ENCODE results near the gene CYFIP1. TPM values are rescaled to one million over a fixed set of nuclear protein-coding genes. Genes with fewer than 3 reads are reported as not detected.

CYFIP1 gene
- total RNA-seq, 1 donor from 2014 or later = 16.4 TPM

DNA sequence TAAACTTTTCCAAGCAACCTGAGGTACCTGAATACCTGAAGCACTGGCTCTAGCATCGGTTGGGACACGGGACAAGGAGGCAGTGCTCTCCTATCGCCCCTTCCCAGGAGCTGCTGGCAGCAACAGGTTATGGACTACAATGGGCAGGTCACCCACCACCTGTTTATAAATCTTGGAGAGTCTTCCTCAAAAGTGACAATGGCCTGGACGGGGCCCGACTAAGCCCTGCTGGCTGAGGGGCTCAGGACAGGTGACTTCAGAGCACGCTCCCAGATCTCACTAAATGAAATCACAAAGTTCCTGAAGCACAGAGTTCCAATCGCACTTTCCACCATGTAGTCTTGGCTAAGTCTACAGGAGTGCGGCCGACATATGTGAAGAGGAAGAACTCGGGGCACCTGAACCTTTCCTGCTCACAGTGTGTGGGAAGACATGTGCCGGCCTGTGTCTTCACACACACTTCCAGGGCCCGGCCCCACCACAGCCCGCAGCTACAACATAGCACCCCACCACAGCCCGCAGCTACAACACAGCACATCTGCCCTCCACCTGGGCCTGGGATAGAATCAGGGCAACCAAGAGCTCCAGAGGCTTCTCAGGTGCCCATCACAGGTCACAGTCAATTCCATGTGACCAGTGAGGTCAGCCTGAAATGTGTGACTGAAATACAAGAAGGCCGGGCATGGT is 12.9 kb downstream of the CYFIP1 start:
- CTCF ChIA-PET = no interaction called here

GRCh38 chr15:22966321-22967083 is 13.7 kb downstream of the CYFIP1 start:
- CTCF ChIA-PET = no interaction called here
- no peak overlapping the region for H3K4me3 Mint-ChIP-seq

More for the DNA sequence above, 12.9 kb downstream of the CYFIP1 start:
- Mint-ChIP-seq H3K36me3 (ENCODE audit: low read depth) (no peaks in the 10 kb centered on the region), H3K4me1 (no peaks in the 10 kb centered on the region), H3K9me3 (peaks cover 2% of the 10 kb centered on the region), H3K27ac (no peak overlapping the region), H3K27me3 (no peaks in the 10 kb centered on the region), H3K4me3 (no peak overlapping the region)
- intact Hi-C loops (cut with micrococcal nuclease) = no loop called here
- no peak for DNase-seq
- TF ChIP-seq, protein P1, sequence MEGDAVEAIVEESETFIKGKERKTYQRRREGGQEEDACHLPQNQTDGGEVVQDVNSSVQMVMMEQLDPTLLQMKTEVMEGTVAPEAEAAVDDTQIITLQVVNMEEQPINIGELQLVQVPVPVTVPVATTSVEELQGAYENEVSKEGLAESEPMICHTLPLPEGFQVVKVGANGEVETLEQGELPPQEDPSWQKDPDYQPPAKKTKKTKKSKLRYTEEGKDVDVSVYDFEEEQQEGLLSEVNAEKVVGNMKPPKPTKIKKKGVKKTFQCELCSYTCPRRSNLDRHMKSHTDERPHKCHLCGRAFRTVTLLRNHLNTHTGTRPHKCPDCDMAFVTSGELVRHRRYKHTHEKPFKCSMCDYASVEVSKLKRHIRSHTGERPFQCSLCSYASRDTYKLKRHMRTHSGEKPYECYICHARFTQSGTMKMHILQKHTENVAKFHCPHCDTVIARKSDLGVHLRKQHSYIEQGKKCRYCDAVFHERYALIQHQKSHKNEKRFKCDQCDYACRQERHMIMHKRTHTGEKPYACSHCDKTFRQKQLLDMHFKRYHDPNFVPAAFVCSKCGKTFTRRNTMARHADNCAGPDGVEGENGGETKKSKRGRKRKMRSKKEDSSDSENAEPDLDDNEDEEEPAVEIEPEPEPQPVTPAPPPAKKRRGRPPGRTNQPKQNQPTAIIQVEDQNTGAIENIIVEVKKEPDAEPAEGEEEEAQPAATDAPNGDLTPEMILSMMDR (IDR thresholded peaks at IDR 0.05) = no peak
- no peak for ATAC-seq (ENCODE audit: low read depth)
- POLR2A ChIA-PET = no interaction called here

GRCh38 chr15:22963641-22964040 is 16.5 kb downstream of the CYFIP1 start:
- intact Hi-C loops (cut with micrococcal nuclease) = no loop called here
- Mint-ChIP-seq H3K9me3 (no peaks in the 10 kb centered on the region), H3K36me3 (ENCODE audit: low read depth) (no peaks in the 10 kb centered on the region), H3K4me1 (peaks cover 13% of the 10 kb centered on the region), H3K4me3 (no peak overlapping the region), H3K27ac (no peak overlapping the region), H3K27me3 (peaks cover 2% of the 10 kb centered on the region)
- TF ChIP-seq, protein P1 (IDR thresholded peaks at IDR 0.05) = no peak
- no peak for ATAC-seq (ENCODE audit: low read depth)
- DNase-seq = no peak
- CTCF ChIA-PET = no interaction called here
- POLR2A ChIA-PET = interaction anchor here (0.6 kb wide), 1 partner anchor 102 kb away, joined by 4 read pairs; no protein-coding TSS in a partner anchor

More at GRCh38 chr15:22966321-22967083, 13.7 kb downstream of the CYFIP1 start:
- Mint-ChIP-seq H3K36me3 (ENCODE audit: low read depth) (no peaks in the 10 kb centered on the region), H3K4me1 (no peaks in the 10 kb centered on the region), H3K9me3 (peaks cover 2% of the 10 kb centered on the region), H3K27me3 (no peaks in the 10 kb centered on the region), H3K27ac (no peak overlapping the region)
- TF ChIP-seq, protein P1 (IDR thresholded peaks at IDR 0.05) = no peak
- DNase-seq (no peak), ATAC-seq (ENCODE audit: low read depth) (no peak)
- intact Hi-C loops (cut with micrococcal nuclease) = no loop called here
- POLR2A ChIA-PET = no interaction called here

GRCh38 chr15:22962611-22963010 is 17.6 kb downstream of the CYFIP1 start:
- peaks cover 2% of the 10 kb centered on the region for H3K27me3 Mint-ChIP-seq
- ChIA-PET POLR2A (no interaction called here), CTCF (no interaction called here)
- no peak overlapping the region for H3K4me3 Mint-ChIP-seq
- H3K9me3 Mint-ChIP-seq = no peaks in the 10 kb centered on the region
- no peak for ATAC-seq (ENCODE audit: low read depth)
- no peaks in the 10 kb centered on the region for H3K36me3 Mint-ChIP-seq (ENCODE audit: low read depth)
- TF ChIP-seq, protein P1 (IDR thresholded peaks at IDR 0.05) = no peak
- intact Hi-C loops (cut with micrococcal nuclease) = no loop called here
- H3K27ac Mint-ChIP-seq = no peak overlapping the region
- peaks cover 16% of the 10 kb centered on the region for H3K4me1 Mint-ChIP-seq
- DNase-seq = no peak

GRCh38 chr15:22961762-22962161 is 18.4 kb downstream of the CYFIP1 start:
- no peak for ATAC-seq (ENCODE audit: low read depth)
- Mint-ChIP-seq H3K27ac (no peak overlapping the region), H3K27me3 (peaks cover 2% of the 10 kb centered on the region), H3K4me1 (peaks cover 16% of the 10 kb centered on the region), H3K36me3 (ENCODE audit: low read depth) (no peaks in the 10 kb centered on the region), H3K9me3 (no peaks in the 10 kb centered on the region), H3K4me3 (no peak overlapping the region)
- ChIA-PET CTCF (no interaction called here), POLR2A (no interaction called here)
- no peak for DNase-seq
- intact Hi-C loops (cut with micrococcal nuclease) = no loop called here
- TF ChIP-seq, protein P1 (IDR thresholded peaks at IDR 0.05) = no peak
